Urinary bladder (tissue), 4 donors: ENCODE results near the gene SORCS1. TPM values are rescaled to one million over a fixed set of nuclear protein-coding genes. Genes with fewer than 3 reads are reported as not detected.
"Not testable (repeated sequence)": the region's sequence is repeated elsewhere in the genome, so short reads cannot be mapped to it uniquely, and the experiment has no call there.

ENCODE experiments used
- DNase-seq: peaks from one replicate; pipeline ENCODE4 v3.0.0-alpha.2; 2015; ENCODE audit errors: extremely low spot score
- H3K27ac ChIP-seq: one replicate; pipeline ENCODE4 v1.5.1; 2013; ENCODE audit warnings: low read depth, mild to moderate bottlenecking, moderate library complexity
- H3K36me3 ChIP-seq: one replicate; pipeline ENCODE4 v1.6.1; 2013; ENCODE audit warnings: mild to moderate bottlenecking, moderate library complexity; ENCODE audit not compliant: insufficient read depth
- H3K4me1 ChIP-seq: one replicate; pipeline ENCODE4 v1.6.1; 2013; ENCODE audit warnings: mild to moderate bottlenecking, moderate library complexity; ENCODE audit not compliant: insufficient read depth
- H3K4me3 ChIP-seq: one replicate; pipeline ENCODE4 v1.5.1; 2013; ENCODE audit warnings: low read depth, low read length
- WGBS: extraction: QIAGEN DNeasy Blood & Tissue Kit; methylation state at CpG from one replicate; pipeline ENCODE4 v1.1.7; 2013; 5-methylcytosine and 5-hydroxymethylcytosine counted together
- polyA plus RNA-seq: library from polyadenylated mRNA; stranded (reverse); fragments of 200-250 nt; gene quantifications from one replicate; pipeline ENCODE4 v1.2.3, GENCODE V29; 2013
- total RNA-seq: library from RNA; depleted of rRNA; stranded (reverse); fragments of >200 nt; gene quantifications from one replicate; pipeline ENCODE4 v1.2.3, GENCODE V29; 2014
- donor health status: healthy with polysubstance abuse.
- donor health status: healthy.

SORCS1 gene
- total and polyA plus RNA-seq, 2 donors, result 9.3 to 14.8 TPM

DNA sequence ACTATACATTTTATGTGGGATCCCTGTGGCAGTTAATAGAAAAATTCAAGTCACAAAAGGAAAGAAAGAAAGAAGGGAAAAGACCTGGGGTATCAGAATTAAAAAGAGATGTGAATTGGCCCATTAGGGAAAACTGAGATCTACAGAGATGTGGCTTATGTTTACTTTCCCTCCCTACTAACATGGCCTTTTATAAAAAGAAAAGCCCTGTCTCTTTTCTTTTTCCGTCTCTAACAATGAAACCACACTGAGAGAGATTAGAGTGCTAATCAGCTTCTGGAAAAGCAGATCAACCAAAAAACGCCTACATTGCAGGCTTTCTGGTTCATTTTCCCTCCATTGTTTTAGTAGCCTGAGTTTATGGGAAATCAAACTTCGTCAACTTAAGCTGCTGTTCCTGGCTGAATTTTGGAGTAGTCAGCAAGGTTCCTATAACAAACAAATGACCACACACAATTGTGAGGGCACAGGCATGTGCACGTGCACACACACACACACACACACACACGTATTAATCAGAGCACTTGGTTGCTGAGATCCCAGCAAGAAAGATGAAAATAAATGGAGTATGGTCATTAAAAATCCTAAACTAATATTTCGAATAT, 235.1 kb downstream of the SORCS1 start:
- WGBS, result 86% methylated on average over 6 of the region's 6 CpGs
- DNase-seq, result no peak
- Histone ChIP-seq H3K4me1 (no peaks in the 10 kb centered on the region), H3K4me3 (no peak overlapping the region), H3K27ac (no peak overlapping the region), H3K36me3 (no peaks in the 10 kb centered on the region)

DNA sequence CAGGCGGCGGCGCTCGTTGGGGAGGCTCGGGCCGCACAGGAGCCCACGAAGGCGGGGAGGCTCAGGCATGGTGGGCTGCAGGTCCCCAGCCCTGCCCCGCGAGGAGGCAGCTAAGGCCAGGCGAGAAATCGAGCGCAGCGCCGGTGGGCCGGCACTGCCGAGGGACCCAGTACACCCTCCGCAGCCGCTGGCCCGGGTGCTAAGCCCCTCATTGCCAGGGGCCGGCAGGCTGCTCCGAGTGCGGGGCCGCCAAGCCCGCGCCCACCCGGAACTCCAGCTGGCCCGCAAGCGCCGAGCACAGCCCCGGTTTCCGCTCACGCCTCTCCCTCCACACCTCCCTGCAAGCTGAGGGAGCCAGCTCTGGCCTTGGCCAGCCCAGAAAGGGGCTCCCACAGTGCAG, 236.4 kb downstream of the SORCS1 start:
- H3K4me1 ChIP-seq, H3K36me3 ChIP-seq, H3K4me3 ChIP-seq, DNase-seq, H3K27ac ChIP-seq: not testable (repeated sequence)
- WGBS, result 95% methylated on average over 33 of the region's 33 CpGs

DNA sequence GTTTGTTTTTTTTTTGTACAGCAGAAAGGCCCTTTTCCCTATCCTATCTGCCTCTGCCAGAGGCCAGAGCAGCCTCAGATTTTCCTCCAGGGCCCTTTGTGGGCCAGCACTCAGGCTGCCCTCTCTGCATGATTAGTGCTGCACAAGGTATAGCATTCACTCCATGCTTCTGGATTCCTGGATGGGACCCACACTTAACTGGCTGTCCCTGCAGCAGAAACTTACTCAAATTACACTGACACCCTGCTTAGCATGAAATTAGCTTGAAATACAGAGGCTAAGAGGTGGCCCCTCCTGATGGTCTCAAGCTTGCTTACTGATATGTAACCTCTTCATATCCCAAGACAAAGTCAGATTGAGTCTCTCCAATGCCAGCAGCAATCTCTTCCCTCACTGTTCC, 239.3 kb downstream of the SORCS1 start:
- DNase-seq, result no peak
- no peaks in the 10 kb centered on the region for H3K36me3 ChIP-seq
- no peak overlapping the region for H3K27ac ChIP-seq
- H3K4me3 ChIP-seq, result no peak overlapping the region
- H3K4me1 ChIP-seq, result no peaks in the 10 kb centered on the region

DNA sequence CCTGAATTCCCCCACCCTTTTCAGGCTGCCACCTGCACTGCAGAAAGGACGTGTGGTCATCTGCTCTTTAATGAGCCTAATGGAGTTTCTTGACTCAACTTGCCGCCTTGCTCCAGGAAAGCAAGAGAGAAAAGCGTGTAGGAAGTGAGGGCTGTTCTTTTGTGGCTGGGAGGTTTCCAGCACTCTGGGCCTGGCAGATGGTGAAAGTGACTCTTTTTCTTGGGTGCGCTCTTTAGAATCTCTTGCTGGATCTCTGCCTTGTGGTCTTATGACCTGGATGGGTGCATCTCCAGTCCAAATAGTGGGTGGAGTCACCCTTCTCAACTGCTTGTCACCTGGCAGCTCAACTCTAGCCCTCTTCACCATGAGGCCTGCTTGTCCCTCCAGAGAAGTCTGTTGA, 244.0 kb downstream of the SORCS1 start:
- WGBS, result 83% methylated on average over 4 of the region's 4 CpGs
- Histone ChIP-seq H3K36me3 (no peaks in the 10 kb centered on the region), H3K27ac (no peak overlapping the region), H3K4me1 (no peaks in the 10 kb centered on the region), H3K4me3 (no peak overlapping the region)
- DNase-seq, result no peak

DNA sequence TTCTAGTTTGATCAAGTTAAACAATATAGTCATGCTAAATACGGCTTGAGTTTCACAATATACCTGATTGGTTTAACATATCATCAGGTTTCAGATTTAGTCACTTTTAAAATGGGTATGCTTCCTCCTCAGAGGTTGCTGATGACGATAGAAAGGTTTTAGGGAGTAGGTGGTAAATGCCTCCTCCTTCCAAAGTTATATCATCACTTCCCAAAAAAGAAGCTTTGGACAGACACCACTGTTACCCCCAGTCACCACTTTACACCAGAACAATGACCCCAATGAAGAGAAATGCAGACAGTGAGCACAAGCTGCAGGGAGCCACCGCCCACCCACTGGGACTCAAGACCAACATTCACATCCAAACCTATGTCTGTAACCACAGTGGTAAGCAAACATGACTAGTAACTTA, 244.6 kb downstream of the SORCS1 start:
- H3K36me3 ChIP-seq, result no peaks in the 10 kb centered on the region
- no peak for DNase-seq
- H3K27ac ChIP-seq, result no peak overlapping the region
- WGBS, result 89% methylated on average over 3 of the region's 3 CpGs
- H3K4me3 ChIP-seq, result no peak overlapping the region
- no peaks in the 10 kb centered on the region for H3K4me1 ChIP-seq

DNA sequence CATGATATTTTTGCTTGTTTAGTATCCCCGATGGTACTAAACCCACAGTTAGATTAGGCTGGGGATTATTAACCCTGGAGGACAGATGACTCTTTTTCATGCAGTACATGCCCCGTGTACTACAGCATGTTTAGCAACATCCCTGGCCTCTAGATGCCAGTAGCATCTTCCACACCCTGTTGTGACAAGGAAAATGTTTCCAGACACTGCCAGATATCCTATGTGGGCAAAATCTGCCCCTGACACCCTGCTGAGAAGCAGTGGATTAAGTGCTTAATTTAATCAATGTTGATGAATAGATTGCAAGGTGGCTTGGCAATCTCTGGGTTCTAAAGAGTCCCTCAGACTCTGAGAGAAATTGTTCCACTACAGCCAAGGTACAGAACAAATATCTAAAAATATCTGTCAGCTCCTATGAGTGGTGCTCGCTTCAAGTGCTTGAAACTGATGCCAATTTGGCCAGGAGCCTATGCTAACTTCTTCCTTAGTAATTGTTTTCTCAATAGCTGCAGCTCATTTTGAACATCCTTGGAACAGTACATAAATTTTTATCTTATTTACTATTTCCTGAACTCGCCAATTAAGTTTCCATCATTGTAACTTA, 247.0 kb downstream of the SORCS1 start:
- WGBS, result 35% methylated on average over 4 of the region's 4 CpGs
- Histone ChIP-seq H3K36me3 (no peaks in the 10 kb centered on the region), H3K4me1 (no peaks in the 10 kb centered on the region), H3K4me3 (no peak overlapping the region), H3K27ac (no peak overlapping the region)
- DNase-seq, result no peak

DNA sequence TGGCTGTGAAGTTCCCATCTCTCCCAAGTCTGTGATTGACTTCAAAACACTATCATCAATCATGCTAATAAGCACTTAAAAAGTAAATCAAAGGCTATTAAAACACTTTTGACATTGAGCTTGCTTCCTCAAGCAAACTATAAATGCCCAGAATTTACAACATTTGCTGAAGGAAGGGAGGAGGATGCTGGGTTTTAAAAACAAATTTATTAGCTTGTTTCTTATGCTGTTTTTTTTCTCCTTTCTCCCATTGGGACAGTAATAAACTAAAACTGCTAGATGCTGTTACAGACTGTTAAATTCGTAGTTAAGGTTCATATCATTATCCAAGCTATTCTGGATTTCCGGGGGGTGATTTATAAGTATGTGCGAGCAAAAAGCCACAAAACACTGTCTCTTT, 250.5 kb downstream of the SORCS1 start:
- no peak for DNase-seq
- Histone ChIP-seq H3K4me1 (no peaks in the 10 kb centered on the region), H3K27ac (no peak overlapping the region), H3K36me3 (no peaks in the 10 kb centered on the region), H3K4me3 (no peak overlapping the region)
- WGBS, result 81% methylated on average over 3 of the region's 3 CpGs

DNA sequence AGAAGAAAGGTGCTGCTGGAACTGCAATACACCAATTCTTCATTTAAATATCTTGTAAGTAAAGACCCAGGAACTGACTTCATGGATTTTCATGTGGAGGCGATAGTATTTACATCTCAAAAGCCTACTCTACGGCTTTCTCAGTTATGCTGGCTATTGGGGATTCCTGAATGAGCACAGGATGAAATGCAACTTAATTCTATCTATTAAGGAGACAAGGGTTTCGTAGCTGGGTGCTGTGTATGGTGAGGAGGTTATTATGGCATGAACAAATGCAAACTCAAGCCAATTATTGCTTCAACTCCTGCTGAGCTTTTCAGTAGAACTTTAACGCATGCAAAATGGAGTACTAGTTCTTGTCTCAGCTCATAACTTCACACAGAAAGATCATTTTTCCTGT, 251.2 kb downstream of the SORCS1 start:
- 90% methylated on average over 4 of the region's 4 CpGs for WGBS
- no peak for DNase-seq
- Histone ChIP-seq H3K4me3 (no peak overlapping the region), H3K4me1 (no peaks in the 10 kb centered on the region), H3K27ac (no peak overlapping the region), H3K36me3 (no peaks in the 10 kb centered on the region)

DNA sequence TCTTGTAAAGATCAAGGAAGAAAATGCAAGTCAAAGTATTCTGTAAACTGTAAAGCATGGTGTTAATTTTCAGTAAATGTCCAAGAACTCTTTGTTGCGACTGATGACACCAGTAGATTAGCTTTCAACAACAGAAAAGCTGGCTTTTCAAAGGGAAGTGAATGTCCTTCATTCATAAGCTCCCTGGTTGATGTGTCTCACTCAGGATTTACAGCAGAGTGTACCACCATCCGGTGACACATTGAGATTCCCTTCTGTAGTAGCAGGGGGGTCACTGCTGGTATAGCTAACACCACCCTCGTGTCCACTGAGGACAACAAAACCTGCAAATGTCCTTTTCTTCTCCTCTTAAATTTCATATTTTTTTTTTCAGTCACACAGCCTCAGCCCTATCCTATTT, 253.4 kb downstream of the SORCS1 start:
- no peaks in the 10 kb centered on the region for H3K4me1 ChIP-seq
- no peak for DNase-seq
- WGBS, result 66% methylated on average over 3 of the region's 3 CpGs
- H3K27ac ChIP-seq, result no peak overlapping the region
- H3K36me3 ChIP-seq, result no peaks in the 10 kb centered on the region
- no peak overlapping the region for H3K4me3 ChIP-seq

DNA sequence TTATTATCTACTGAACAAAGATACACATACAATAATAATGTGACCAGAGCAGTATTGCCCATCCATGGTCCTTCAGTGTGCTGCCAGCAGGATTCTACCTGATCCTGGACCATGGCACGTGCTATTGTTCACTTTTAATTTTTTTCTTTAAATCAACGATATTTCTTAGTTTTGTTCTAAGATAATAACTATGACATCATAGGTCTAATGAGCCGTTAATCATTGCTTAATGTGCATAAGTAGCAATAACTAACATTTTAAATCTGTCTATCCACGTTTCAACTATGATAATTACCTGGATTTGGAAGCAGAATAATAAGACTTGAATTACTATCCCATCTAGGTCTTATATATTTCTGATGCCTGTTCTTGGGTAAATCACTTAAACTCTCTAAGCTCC, 253.8 kb downstream of the SORCS1 start:
- Histone ChIP-seq H3K27ac (no peak overlapping the region), H3K36me3 (no peaks in the 10 kb centered on the region), H3K4me3 (no peak overlapping the region), H3K4me1 (no peaks in the 10 kb centered on the region)
- WGBS, result 79% methylated on average over 4 of the region's 4 CpGs
- DNase-seq, result no peak

DNA sequence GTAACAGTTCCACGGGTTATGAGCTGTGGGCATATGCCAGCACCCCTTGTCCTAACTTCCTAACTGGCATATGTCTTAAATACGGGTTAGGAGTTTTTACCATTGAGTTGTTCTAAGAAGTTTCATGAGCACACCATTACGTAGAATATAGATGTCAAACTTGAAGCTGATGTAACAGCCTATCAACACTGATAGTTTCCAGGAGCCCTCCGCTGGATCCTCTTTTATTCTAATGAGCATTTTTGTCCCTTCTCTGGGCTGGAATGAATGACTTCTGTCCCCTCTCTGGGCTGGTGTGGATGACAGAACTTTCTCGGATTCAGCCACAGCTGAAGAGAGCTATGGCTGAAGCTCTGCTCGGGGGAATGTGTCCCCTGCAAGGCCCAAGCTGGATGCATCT, 256.3 kb downstream of the SORCS1 start:
- H3K36me3 ChIP-seq, result no peaks in the 10 kb centered on the region
- no peak overlapping the region for H3K27ac ChIP-seq
- WGBS, result 97% methylated on average over 6 of the region's 6 CpGs
- no peak for DNase-seq
- H3K4me1 ChIP-seq, result no peaks in the 10 kb centered on the region
- no peak overlapping the region for H3K4me3 ChIP-seq

DNA sequence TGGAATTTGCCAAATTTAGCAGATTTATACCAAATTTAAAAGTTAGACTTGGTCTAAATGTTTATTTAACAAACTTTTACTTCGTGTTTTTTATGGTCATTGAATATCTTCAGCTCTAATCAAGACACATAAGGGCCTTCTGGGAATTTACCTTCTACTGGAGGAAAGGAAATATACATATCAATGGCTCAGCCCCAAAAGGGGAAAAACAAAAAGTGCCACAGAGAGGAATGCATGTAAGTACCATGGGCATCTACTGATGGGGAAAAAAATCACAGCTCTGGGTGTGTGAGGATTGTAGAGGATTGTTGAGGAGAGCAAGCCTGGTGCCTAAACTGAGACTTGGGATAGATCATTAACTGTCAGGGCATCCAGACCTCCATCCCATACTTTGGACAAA, 260.3 kb downstream of the SORCS1 start:
- no peak for DNase-seq
- H3K27ac ChIP-seq, result no peak overlapping the region
- H3K4me3 ChIP-seq, result no peak overlapping the region
- H3K36me3 ChIP-seq, result no peaks in the 10 kb centered on the region
- H3K4me1 ChIP-seq, result no peaks in the 10 kb centered on the region
- WGBS, result 36% methylated on average over 1 of the region's 1 CpG

DNA sequence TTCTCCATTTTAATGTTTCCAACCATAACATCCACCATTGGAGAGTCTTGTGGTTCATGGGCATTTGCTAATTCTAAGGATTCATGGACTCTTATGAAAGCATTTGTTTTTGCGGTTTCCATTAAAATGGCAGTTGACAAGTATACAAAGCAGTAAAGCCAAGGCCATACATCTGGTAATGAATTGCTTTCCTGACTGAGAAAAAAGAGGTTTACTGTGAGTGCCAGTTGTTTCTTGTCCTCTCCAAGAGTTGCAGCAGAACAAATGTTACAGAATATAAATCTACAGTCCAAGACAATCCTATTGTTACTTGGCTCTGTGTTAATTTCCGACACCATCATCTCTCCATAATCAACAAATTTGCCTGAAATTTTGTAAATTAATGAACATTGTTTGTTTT, 261.3 kb downstream of the SORCS1 start:
- no peak for DNase-seq
- no peak overlapping the region for H3K4me3 ChIP-seq
- no peak overlapping the region for H3K27ac ChIP-seq
- no peaks in the 10 kb centered on the region for H3K4me1 ChIP-seq
- H3K36me3 ChIP-seq, result no peaks in the 10 kb centered on the region
- 93% methylated on average over 2 of the region's 2 CpGs for WGBS

DNA sequence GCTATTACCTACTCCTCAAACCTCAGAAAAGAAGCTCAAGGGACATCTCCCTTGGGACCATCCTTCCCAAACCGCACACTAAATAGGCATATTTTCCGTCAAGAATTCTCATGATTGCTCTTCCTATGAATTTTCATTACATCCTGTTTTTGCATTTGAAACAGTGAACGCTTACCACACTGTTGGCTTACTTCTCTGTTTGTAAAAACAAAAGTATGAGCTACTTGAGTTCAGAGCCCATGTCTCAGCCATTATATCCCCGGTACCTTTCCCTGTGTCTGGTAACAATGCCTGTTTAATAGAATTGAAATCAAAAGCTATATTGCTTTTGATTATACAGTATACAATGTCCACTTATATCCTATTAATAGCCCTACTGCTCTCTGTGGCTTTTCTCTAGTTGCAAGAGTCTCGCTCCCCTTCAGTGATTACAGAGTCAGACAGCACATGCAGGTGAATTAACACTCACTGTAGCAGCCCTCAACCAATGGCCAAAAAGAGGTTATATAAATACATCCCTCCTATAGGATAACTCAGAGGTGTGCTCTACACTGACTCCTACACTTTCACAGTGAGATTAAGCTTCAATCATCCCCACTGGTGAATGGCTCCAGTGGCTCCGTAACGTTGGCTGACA, 264.4 kb downstream of the SORCS1 start:
- Histone ChIP-seq H3K27ac (no peak overlapping the region), H3K4me1 (no peaks in the 10 kb centered on the region), H3K4me3 (no peak overlapping the region), H3K36me3 (no peaks in the 10 kb centered on the region)
- DNase-seq, result no peak
- 80% methylated on average over 7 of the region's 7 CpGs for WGBS
